Activated CD4-positive, CD25-positive, alpha-beta regulatory T cell treated with anti-CD3 and anti-CD28 coated beads, Interleukin-2, amount 50 U/mL, for 72 hours (primary cell): ENCODE measurements around the gene SH3RF2.
"Not testable (repeated sequence)": the region's sequence is repeated elsewhere in the genome, so short reads cannot be mapped to it uniquely, and the experiment has no call there.

Experiments used
- DNase-seq: peaks from one replicate; pipeline ENCODE4 v3.0.0; 2021

Gene SH3RF2

GRCh38 chr5:145936401-145937131 lies at the start of gene SH3RF2:
TSS of gene SH3RF2 (plus strand) at chr5:145936578. CDS start at chr5:145937929, 1,351 bp downstream.
- DNase-seq, result peak; percentile 30

- DNase-seq, result no peak
These were observed 49.2 kb upstream of the SH3RF2 start for GRCh38 chr5:145887217-145887616.

- DNase-seq, result no peak
These were observed 48.3 kb upstream of the SH3RF2 start for GRCh38 chr5:145887976-145888574.

GRCh38 chr5:145889611-145890010 lies 46.8 kb upstream of the SH3RF2 start:
- no peak for DNase-seq

GRCh38 chr5:145891378-145891777 lies 45.0 kb upstream of the SH3RF2 start:
- not testable (repeated sequence) for DNase-seq

GRCh38 chr5:145898171-145898570 lies 38.2 kb upstream of the SH3RF2 start:
- DNase-seq, result no peak

GRCh38 chr5:145902421-145902820 lies 34.0 kb upstream of the SH3RF2 start:
- no peak for DNase-seq

- DNase-seq, result no peak
These were observed 33.3 kb upstream of the SH3RF2 start for GRCh38 chr5:145903113-145903512.

- no peak for DNase-seq
These were observed 32.5 kb upstream of the SH3RF2 start for GRCh38 chr5:145903867-145904266.

GRCh38 chr5:145904743-145905142 lies 31.6 kb upstream of the SH3RF2 start:
- DNase-seq, result no peak

- DNase-seq, result no peak
These were observed 30.0 kb upstream of the SH3RF2 start for GRCh38 chr5:145906401-145906800.

- DNase-seq, result no peak
These were observed 28.0 kb upstream of the SH3RF2 start for GRCh38 chr5:145908206-145908960.

- DNase-seq, result no peak
These were observed 25.2 kb upstream of the SH3RF2 start for GRCh38 chr5:145911164-145911563.

- no peak for DNase-seq
These were observed 24.4 kb upstream of the SH3RF2 start for GRCh38 chr5:145912019-145912418.

GRCh38 chr5:145912594-145912993 lies 23.8 kb upstream of the SH3RF2 start:
- DNase-seq, result no peak

- DNase-seq, result no peak
These were observed 22.7 kb upstream of the SH3RF2 start for GRCh38 chr5:145913701-145914100.

- no peak for DNase-seq
These were observed 20.3 kb upstream of the SH3RF2 start for GRCh38 chr5:145915970-145916638.

- DNase-seq, result no peak
These were observed 19.1 kb upstream of the SH3RF2 start for GRCh38 chr5:145917288-145917687.

GRCh38 chr5:145918397-145918796 lies 18.0 kb upstream of the SH3RF2 start:
- no peak for DNase-seq

- DNase-seq, result no peak
These were observed 17.0 kb upstream of the SH3RF2 start for GRCh38 chr5:145919413-145919812.

- DNase-seq, result no peak
These were observed 15.7 kb upstream of the SH3RF2 start for GRCh38 chr5:145920542-145921210.

GRCh38 chr5:145921211-145921610 lies 15.2 kb upstream of the SH3RF2 start:
- DNase-seq, result no peak

GRCh38 chr5:145922059-145922458 lies 14.3 kb upstream of the SH3RF2 start:
- DNase-seq, result no peak
